Ascending aorta (tissue), 2 donors: ENCODE results near the gene RPS24. TPM values are rescaled to one million over a fixed set of nuclear protein-coding genes. Genes with fewer than 3 reads are reported as not detected.
"Not testable (repeated sequence)": the region's sequence is repeated elsewhere in the genome, so short reads cannot be mapped to it uniquely, and the experiment has no call there.

Experiments used
- DNase-seq, 2 donors: peaks; one replicate each; pipeline ENCODE4 v3.0.0-alpha.2; 2019; ENCODE audit warnings: low spot score in 2 of 2
- H3K27ac ChIP-seq, 2 donors: fragments of 200-600 bp; sonication (generic); one replicate each; pipeline ENCODE4 v1.5.1; 2016 to 2017; ENCODE audit warnings: mild to moderate bottlenecking in 1 of 2
- H3K27me3 ChIP-seq: fragments of 200-600 bp; sonication (generic); one replicate; pipeline ENCODE4 v1.5.1; 2017
- H3K36me3 ChIP-seq, 2 donors: fragments of 200-600 bp; sonication (generic); one replicate each; pipeline ENCODE4 v1.5.1; 2016
- H3K4me1 ChIP-seq, 2 donors: fragments of 200-600 bp; sonication (generic); one replicate each; pipeline ENCODE4 v1.5.1; 2016 to 2017; ENCODE audit warnings: mild to moderate bottlenecking in 1 of 2
- H3K4me3 ChIP-seq, 2 donors: fragments of 200-600 bp; sonication (generic); one replicate each; pipeline ENCODE4 v1.5.1; 2016 to 2017; ENCODE audit warnings: mild to moderate bottlenecking in 1 of 2
- H3K9me3 ChIP-seq, 2 donors: fragments of 200-600 bp; sonication (generic); one replicate each; pipeline ENCODE4 v1.5.1; 2016
- intact Hi-C: fragments of 100-400 bp; cut with DNase I; formaldehyde crosslinking; loops from one replicate; pipeline ENCODE4 v1.15.1; 2023
- total RNA-seq: library from RNA; depleted of rRNA; stranded (reverse); fragments of >200 nt; gene quantifications from one replicate; pipeline ENCODE4 v1.1.0, GENCODE V29; 2016
- TF ChIP-seq, protein P1 (sequence below), 3 experiments: fragments of 200-600 bp in 2 of 3; fragments of 450-650 bp in 1 of 3; sonication (generic) in 2 of 3; IDR thresholded peaks; one replicate each; pipeline ENCODE4 v1.5.1; 2016 to 2019; ENCODE audit warnings: antibody characterized with exemption in 3 of 3, mild to moderate bottlenecking in 1 of 3, moderate library complexity in 1 of 3

Gene RPS24
- total RNA-seq, 1 donor from 2014 or later = 1,878 TPM

DNA sequence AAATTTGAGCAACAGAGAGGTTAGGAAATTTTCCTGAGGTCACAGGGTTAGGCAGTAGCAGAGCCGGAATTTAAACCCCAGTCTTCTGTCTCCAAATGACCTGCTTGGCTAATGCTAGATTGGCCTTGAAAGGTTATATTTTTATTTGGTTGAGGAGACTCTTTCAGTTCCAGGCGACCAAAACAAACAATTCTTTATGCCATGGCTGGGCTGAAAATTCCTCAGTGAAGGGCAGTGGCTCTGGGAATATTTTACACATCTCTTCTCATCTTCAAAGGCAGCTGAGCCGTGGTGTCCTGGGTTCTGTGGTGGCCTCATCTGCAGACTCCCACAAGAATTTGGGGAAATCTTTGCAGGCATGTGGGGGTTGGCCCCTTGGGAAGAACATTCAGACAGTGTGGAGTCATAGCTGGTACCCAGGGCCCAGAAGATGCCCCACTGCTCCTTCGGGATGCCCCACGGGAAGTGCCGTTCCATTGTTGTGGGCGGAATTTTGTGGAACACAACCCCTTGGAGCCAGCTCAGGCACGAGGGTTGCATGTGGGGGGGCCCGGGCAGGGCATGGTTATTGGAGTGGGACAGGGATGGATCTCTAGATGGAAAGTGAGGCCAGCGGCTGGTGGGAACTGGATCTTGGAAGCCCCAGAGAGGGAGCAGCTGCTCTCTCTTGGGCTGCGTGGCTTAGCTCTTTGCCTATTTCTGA lies 33.2 kb downstream of the RPS24 start:
- Histone ChIP-seq H3K4me3 (no peak overlapping the region), H3K36me3 (no peaks in the 10 kb centered on the region), H3K9me3 (no peaks in the 10 kb centered on the region), H3K27ac (no peak overlapping the region), H3K27me3 (no peaks in the 10 kb centered on the region), H3K4me1 (no peaks in the 10 kb centered on the region)
- TF ChIP-seq, protein P1, sequence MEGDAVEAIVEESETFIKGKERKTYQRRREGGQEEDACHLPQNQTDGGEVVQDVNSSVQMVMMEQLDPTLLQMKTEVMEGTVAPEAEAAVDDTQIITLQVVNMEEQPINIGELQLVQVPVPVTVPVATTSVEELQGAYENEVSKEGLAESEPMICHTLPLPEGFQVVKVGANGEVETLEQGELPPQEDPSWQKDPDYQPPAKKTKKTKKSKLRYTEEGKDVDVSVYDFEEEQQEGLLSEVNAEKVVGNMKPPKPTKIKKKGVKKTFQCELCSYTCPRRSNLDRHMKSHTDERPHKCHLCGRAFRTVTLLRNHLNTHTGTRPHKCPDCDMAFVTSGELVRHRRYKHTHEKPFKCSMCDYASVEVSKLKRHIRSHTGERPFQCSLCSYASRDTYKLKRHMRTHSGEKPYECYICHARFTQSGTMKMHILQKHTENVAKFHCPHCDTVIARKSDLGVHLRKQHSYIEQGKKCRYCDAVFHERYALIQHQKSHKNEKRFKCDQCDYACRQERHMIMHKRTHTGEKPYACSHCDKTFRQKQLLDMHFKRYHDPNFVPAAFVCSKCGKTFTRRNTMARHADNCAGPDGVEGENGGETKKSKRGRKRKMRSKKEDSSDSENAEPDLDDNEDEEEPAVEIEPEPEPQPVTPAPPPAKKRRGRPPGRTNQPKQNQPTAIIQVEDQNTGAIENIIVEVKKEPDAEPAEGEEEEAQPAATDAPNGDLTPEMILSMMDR (IDR thresholded peaks at IDR 0.05) = no peak
- intact Hi-C loops = no loop called here
- no peak for DNase-seq

DNA sequence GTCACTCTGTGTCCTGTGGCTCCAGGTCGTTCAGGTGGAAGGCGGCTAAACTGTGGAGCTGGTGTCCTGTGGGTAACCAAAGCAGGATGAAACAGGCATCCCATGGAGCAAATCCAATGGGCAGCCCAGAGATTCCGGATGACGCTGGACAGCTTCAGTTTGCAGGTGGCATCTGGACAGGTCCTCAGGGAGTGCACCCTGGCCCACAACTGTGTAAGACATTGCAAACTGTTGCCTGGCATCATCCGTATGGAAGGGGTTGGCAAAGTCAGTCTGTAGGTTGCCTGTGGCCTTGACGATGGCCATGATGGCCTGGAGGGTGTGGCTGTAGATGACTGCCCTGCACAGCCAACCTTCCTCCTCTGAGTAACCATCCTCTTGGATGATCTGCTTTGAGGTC lies 35.5 kb downstream of the RPS24 start:
- H3K27me3 ChIP-seq = no peaks in the 10 kb centered on the region
- no peak for DNase-seq
- intact Hi-C loops = no loop called here

DNA sequence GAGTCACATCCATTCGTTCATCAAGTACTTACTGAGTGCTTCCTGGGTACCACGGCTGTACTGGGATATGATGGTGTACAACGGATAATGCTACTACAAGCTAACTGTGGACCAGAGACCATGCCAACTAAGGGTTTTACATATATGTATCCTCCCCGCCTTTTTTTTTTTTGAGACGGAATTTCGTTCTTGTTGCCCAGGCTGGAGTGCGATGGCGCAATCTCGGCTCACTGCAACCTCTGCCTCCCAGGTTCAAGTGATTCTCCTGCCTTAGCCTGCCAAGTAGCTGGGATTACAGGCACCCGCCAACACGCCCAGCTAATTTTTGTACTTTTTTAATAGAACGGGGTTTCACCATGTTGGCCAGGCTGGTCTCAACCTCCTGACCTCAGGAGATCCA lies 36.4 kb downstream of the RPS24 start:
- DNase-seq, intact Hi-C loops, H3K27me3 ChIP-seq, H3K9me3 ChIP-seq, H3K4me1 ChIP-seq, H3K27ac ChIP-seq, H3K4me3 ChIP-seq, H3K36me3 ChIP-seq: not testable (repeated sequence)

More for the DNA sequence above, 35.5 kb downstream of the RPS24 start:
- TF ChIP-seq, protein P1 (IDR thresholded peaks at IDR 0.05) = no peak
- Histone ChIP-seq H3K4me1 (no peaks in the 10 kb centered on the region), H3K4me3 (no peak overlapping the region), H3K36me3 (no peaks in the 10 kb centered on the region), H3K27ac (no peak overlapping the region), H3K9me3 (no peaks in the 10 kb centered on the region)

DNA sequence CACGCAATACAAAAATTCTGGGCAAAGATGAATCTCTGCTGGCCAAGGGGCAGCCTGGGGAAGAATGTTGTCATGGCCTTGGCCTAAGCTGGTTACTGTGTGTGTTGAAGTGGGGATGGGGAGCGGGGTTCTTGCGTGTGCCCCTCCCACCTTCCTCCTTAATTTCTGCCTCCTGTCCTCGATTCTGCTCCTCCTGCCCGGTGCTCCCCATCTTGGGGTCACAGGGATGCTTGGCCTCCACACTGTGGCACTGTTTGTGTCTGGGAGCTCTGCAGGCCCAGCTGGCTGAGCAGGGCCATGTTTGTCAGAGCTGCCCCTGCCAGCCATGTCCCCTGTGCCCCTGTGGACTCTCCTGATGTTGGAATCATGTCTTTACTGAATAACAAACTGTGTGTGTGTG lies 37.1 kb downstream of the RPS24 start:
- Histone ChIP-seq H3K27ac (no peak overlapping the region), H3K4me1 (no peaks in the 10 kb centered on the region), H3K4me3 (no peak overlapping the region), H3K27me3 (no peaks in the 10 kb centered on the region), H3K9me3 (no peaks in the 10 kb centered on the region), H3K36me3 (no peaks in the 10 kb centered on the region)
- TF ChIP-seq, protein P1 (IDR thresholded peaks at IDR 0.05) = no peak
- intact Hi-C loops = no loop called here
- no peak for DNase-seq

DNA sequence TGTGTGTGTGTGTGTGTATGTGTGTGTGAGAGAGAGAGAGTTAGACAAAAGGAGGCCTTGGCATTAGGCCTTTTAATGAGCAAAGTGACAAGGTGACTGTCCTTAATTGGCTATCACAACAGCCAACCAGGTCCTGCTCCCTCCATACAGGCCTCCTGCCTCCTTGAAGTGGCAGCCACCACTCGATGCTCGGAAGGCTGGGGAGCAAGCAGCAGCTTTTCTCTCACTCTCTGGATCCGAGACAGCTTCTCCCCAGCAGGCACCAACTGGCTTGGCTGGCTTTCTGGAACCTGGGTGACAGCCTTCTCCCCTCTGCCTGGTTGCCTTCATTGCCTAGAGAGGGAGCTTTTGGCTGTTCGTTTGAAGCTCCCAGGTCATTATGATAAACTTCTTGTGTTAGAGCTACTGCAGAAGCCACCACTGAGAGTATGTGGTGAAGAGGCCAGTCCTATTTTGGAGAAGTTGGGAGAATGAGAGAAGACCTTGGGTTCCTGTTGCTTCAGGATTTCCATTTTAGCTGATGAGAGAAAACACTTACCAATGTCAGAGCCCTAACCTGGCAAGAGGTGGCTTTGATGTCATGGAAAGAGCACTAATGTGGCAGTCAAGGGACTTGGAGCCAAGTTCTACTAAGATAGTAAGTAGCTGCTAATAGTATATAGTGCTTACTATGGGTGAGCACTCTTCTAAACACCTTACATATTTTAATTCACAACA lies 37.6 kb downstream of the RPS24 start:
- H3K36me3 ChIP-seq = no peaks in the 10 kb centered on the region
- no peak overlapping the region for H3K4me3 ChIP-seq
- DNase-seq = no peak
- no peaks in the 10 kb centered on the region for H3K9me3 ChIP-seq
- intact Hi-C loops = no loop called here
- no peak overlapping the region for H3K27ac ChIP-seq
- TF ChIP-seq, protein P1 (IDR thresholded peaks at IDR 0.05) = no peak
- H3K4me1 ChIP-seq = no peaks in the 10 kb centered on the region
- H3K27me3 ChIP-seq = no peaks in the 10 kb centered on the region

DNA sequence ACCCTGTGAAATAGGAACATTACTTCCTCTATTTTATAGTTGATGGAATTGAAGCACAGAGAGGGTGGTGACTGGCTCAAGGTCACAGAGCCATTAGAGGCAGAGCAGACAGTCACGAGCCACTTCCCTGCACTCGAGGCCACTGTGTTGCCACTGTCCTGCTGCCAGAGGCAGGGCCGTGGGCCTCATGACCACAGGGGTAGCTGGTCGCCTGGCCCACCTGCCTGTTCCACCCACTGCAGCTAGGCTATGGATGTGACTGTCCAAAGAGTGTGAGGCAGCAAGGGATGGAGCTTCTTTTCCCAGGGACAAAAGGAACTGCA lies 38.2 kb downstream of the RPS24 start:
- Histone ChIP-seq H3K36me3 (no peaks in the 10 kb centered on the region), H3K4me3 (no peak overlapping the region), H3K27me3 (no peaks in the 10 kb centered on the region), H3K9me3 (no peaks in the 10 kb centered on the region), H3K27ac (no peak overlapping the region), H3K4me1 (no peaks in the 10 kb centered on the region)
- intact Hi-C loops = no loop called here
- DNase-seq = no peak
- TF ChIP-seq, protein P1 (IDR thresholded peaks at IDR 0.05) = no peak
